ENCODE measurements around the gene BMAL1. TPM values are rescaled to one million over a fixed set of nuclear protein-coding genes. Genes with fewer than 3 reads are reported as not detected.
A peak's percentile ranks its signal among the peaks of the same experiment; 100 is the strongest.

Gene BMAL1
- total RNA-seq, 4 donors from 2014 or later, result 41.2 to 97.5 (median 50.7) TPM

GRCh38 chr11:13233173-13233745 lies 44.3 kb upstream of the BMAL1 start:
- no peaks in the 10 kb centered on the region for H3K9me3 ChIP-seq
- H3K36me3 ChIP-seq, result no peaks in the 10 kb centered on the region
- TF ChIP-seq POLR2A (IDR thresholded peaks at IDR 0.05), result no peak
- TF ChIP-seq, protein P1, sequence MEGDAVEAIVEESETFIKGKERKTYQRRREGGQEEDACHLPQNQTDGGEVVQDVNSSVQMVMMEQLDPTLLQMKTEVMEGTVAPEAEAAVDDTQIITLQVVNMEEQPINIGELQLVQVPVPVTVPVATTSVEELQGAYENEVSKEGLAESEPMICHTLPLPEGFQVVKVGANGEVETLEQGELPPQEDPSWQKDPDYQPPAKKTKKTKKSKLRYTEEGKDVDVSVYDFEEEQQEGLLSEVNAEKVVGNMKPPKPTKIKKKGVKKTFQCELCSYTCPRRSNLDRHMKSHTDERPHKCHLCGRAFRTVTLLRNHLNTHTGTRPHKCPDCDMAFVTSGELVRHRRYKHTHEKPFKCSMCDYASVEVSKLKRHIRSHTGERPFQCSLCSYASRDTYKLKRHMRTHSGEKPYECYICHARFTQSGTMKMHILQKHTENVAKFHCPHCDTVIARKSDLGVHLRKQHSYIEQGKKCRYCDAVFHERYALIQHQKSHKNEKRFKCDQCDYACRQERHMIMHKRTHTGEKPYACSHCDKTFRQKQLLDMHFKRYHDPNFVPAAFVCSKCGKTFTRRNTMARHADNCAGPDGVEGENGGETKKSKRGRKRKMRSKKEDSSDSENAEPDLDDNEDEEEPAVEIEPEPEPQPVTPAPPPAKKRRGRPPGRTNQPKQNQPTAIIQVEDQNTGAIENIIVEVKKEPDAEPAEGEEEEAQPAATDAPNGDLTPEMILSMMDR (IDR thresholded peaks at IDR 0.05), result no peak
- no peak overlapping the region for H3K27ac ChIP-seq
- H3K4me3 ChIP-seq (replicated peaks in 1 of 3), result no peak overlapping the region
- H3K4me1 ChIP-seq, result peaks cover 0 to 12% of the 10 kb centered on the region in 2 donors
- DNase-seq, result no peak
- WGBS, 2 donors, result 86 to 91% methylated on average over 1 of the region's 1 CpG
- intact Hi-C loops (cut with DNase I), result no loop called here
- no peaks in the 10 kb centered on the region for H3K27me3 ChIP-seq

DNA sequence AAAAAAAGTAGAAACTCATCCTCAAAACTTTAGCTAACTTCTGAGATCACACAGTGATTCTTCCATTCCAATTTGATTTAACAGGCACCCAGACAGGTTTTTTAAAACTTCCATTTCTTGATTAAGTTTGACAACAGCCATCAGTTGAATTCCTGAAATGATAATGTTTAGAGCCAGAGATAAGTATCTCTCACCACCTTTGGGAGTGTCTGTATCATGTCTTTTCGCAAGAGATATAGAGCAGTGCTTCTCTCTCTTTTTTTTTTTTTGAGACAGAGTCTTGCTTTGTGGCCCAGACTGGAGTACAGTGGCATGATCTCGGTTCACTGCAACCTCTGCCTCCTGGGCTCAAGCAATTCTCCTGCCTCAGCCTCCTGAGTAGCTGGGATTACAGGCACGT lies 41.7 kb upstream of the BMAL1 start:
- TF ChIP-seq, protein P1 (IDR thresholded peaks at IDR 0.05), result no peak
- TF ChIP-seq POLR2A (IDR thresholded peaks at IDR 0.05), result no peak
- WGBS, 2 donors, result 87 to 92% methylated on average over 3 of the region's 3 CpGs

GRCh38 chr11:13236626-13237025 lies 41.0 kb upstream of the BMAL1 start:
- Histone ChIP-seq H3K9me3 (no peaks in the 10 kb centered on the region), H3K27ac (no peak overlapping the region)
- WGBS, 2 donors, result 43 to 46% methylated on average over 2 of the region's 2 CpGs

More for the DNA sequence above, 41.7 kb upstream of the BMAL1 start:
- Histone ChIP-seq H3K36me3 (no peaks in the 10 kb centered on the region), H3K27ac (no peak overlapping the region), H3K9me3 (no peaks in the 10 kb centered on the region), H3K4me1 (no peaks in the 10 kb centered on the region), H3K4me3 (replicated peaks in 1 of 3) (no peak overlapping the region), H3K27me3 (no peaks in the 10 kb centered on the region)
- no peak for DNase-seq
- intact Hi-C loops (cut with DNase I), result no loop called here

GRCh38 chr11:13237761-13238160 lies 39.8 kb upstream of the BMAL1 start:
- DNase-seq, result no peak
- H3K27ac ChIP-seq, result no peak overlapping the region
- no peak overlapping the region for H3K4me3 ChIP-seq (replicated peaks in 1 of 3)
- no peaks in the 10 kb centered on the region for H3K4me1 ChIP-seq
- 86 to 88% methylated on average over 7 of the region's 7 CpGs for WGBS, 2 donors
- intact Hi-C loops (cut with DNase I), result no loop called here
- H3K27me3 ChIP-seq, result no peaks in the 10 kb centered on the region
- TF ChIP-seq POLR2A (IDR thresholded peaks at IDR 0.05), result no peak
- TF ChIP-seq, protein P1 (IDR thresholded peaks at IDR 0.05), result no peak
- H3K9me3 ChIP-seq, result no peaks in the 10 kb centered on the region
- H3K36me3 ChIP-seq, result no peaks in the 10 kb centered on the region

More at GRCh38 chr11:13236626-13237025, 41.0 kb upstream of the BMAL1 start:
- no peaks in the 10 kb centered on the region for H3K4me1 ChIP-seq
- intact Hi-C loops (cut with DNase I), result no loop called here
- H3K4me3 ChIP-seq (replicated peaks in 1 of 3), result no peak overlapping the region
- no peaks in the 10 kb centered on the region for H3K36me3 ChIP-seq
- DNase-seq, result no peak
- TF ChIP-seq POLR2A (IDR thresholded peaks at IDR 0.05), result no peak
- TF ChIP-seq, protein P1 (IDR thresholded peaks at IDR 0.05), result no peak
- H3K27me3 ChIP-seq, result no peaks in the 10 kb centered on the region

DNA sequence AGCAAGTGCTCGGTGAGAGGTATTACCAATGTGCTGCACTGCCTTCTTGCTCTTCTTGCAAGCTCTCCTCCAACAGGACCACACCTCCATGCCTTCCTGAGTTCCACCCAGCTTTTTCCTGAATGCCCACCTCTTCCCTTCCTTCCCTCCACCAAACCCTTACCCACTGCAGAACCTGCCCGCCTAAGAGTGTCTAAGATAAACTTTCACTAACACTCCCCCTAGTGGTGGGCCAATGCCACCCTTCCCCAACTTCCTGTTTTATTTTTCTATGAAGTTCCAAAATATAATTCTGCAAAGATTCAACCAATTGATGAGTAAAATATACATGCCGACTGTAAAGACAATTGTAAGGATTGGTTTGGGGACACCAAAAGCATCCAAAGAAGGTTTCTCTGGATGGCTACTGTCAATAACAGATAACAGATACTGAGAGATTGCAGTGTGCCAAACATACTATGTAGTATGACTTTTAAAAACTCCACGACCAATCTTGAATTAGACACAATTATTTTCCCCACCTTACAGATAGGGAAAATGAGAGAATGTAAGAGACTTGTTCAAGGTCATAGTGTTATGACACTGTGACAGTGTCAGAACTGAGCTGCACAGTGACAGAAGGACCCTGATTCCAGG lies 38.6 kb upstream of the BMAL1 start:
- no peaks in the 10 kb centered on the region for H3K36me3 ChIP-seq
- DNase-seq, result peak; percentile 30 to 41
- H3K27ac ChIP-seq, result no peak overlapping the region
- H3K9me3 ChIP-seq, result no peaks in the 10 kb centered on the region
- H3K4me3 ChIP-seq (replicated peaks in 1 of 3), result no peak overlapping the region
- intact Hi-C loops (cut with DNase I), result no loop called here
- H3K27me3 ChIP-seq, result no peaks in the 10 kb centered on the region
- TF ChIP-seq POLR2A (IDR thresholded peaks at IDR 0.05), result no peak
- TF ChIP-seq, protein P1 (IDR thresholded peaks at IDR 0.05), result peak; percentile 54 to 87 (median 67)
- 53 to 62% methylated on average over 4 of the region's 4 CpGs for WGBS, 2 donors
- no peaks in the 10 kb centered on the region for H3K4me1 ChIP-seq

Measured in thyroid gland (tissue), 4 donors.